CD8-positive, alpha-beta memory T cell (primary cell): Measurements from ENCODE around the gene JDP2. TPM values are rescaled to one million over a fixed set of nuclear protein-coding genes. Genes with fewer than 3 reads are reported as not detected.
"Not testable (repeated sequence)": the region's sequence is repeated elsewhere in the genome, so short reads cannot be mapped to it uniquely, and the experiment has no call there.

Source experiments
- CTCF ChIA-PET: fragments of 350-600 bp; sonication (Branson Sonifier 250); formaldehyde crosslinking; loops from one replicate; lab custom pipeline; 2021; ENCODE audit warnings: antibody characterized with exemption; lab: Charles Lee
- POLR2A ChIA-PET: fragments of 350-600 bp; sonication (Branson Sonifier 250); formaldehyde crosslinking; loops from one replicate; lab custom pipeline; 2021; ENCODE audit warnings: antibody characterized with exemption; lab: Charles Lee
- DNase-seq, 5 donors: peaks; one replicate each; pipeline versions ENCODE4 v3.0.0 to v3.0.0-alpha.2; 2020 to 2022; ENCODE audit warnings: mixed read lengths in 1 of 5
- H3K27ac ChIP-seq: one replicate; pipeline ENCODE4 v1.7.0; 2013; ENCODE audit warnings: low read depth, mild to moderate bottlenecking, low read length, moderate library complexity
- H3K27me3 ChIP-seq: 2 replicates; pipeline ENCODE4 v1.7.0; 2013; ENCODE audit warnings: low read length, mild to moderate bottlenecking; ENCODE audit not compliant: insufficient read depth, poor library complexity, severe bottlenecking
- H3K36me3 ChIP-seq: 2 replicates; pipeline ENCODE4 v1.7.0; 2013; ENCODE audit warnings: mild to moderate bottlenecking, low read length, moderate library complexity; ENCODE audit not compliant: insufficient read depth
- H3K4me1 ChIP-seq: 2 replicates; pipeline ENCODE4 v1.7.0; 2013; ENCODE audit warnings: mild to moderate bottlenecking, low read length, moderate library complexity; ENCODE audit not compliant: insufficient read depth
- H3K4me3 ChIP-seq: 2 replicates; pipeline ENCODE4 v1.7.0; 2013; ENCODE audit warnings: mild to moderate bottlenecking, low read length
- H3K9me3 ChIP-seq: 2 replicates; pipeline ENCODE4 v1.7.0; 2013; ENCODE audit warnings: mild to moderate bottlenecking, low read length
- H3K27ac Mint-ChIP-seq, 8 donors: one replicate each; pipeline ENCODE4 v1.8.0; 2020 to 2021; ENCODE audit warnings: mixed read lengths in 8 of 8, mild to moderate bottlenecking in 6 of 8, inconsistent platforms in 3 of 8, moderate library complexity in 3 of 8
- H3K27me3 Mint-ChIP-seq, 2 donors: one replicate each; pipeline ENCODE4 v1.8.0; 2020 to 2021; ENCODE audit warnings: mixed read lengths in 2 of 2, mild to moderate bottlenecking in 1 of 2, moderate library complexity in 1 of 2
- H3K36me3 Mint-ChIP-seq, 3 donors: one replicate each; pipeline ENCODE4 v1.8.0; 2020 to 2021; ENCODE audit warnings: mixed read lengths in 3 of 3, inconsistent platforms in 1 of 3, mild to moderate bottlenecking in 1 of 3
- H3K4me1 Mint-ChIP-seq, 3 donors: one replicate each; pipeline ENCODE4 v1.8.0; 2020 to 2021; ENCODE audit warnings: mixed read lengths in 3 of 3, inconsistent platforms in 1 of 3, mild to moderate bottlenecking in 1 of 3
- H3K4me3 Mint-ChIP-seq, 7 donors: one replicate each; pipeline ENCODE4 v1.8.0; 2020 to 2021; ENCODE audit warnings: mixed read lengths in 7 of 7, mild to moderate bottlenecking in 6 of 7, moderate library complexity in 4 of 7, inconsistent platforms in 2 of 7
- H3K9me3 Mint-ChIP-seq, 5 donors: one replicate each; pipeline ENCODE4 v1.8.0; 2020 to 2022; ENCODE audit warnings: mixed read lengths in 5 of 5, mild to moderate bottlenecking in 3 of 5, moderate library complexity in 2 of 5, inconsistent platforms in 1 of 5
- polyA plus RNA-seq: library from polyadenylated mRNA; unstranded; fragments of 300-500 nt; fragmentation: Illumina TruSeq; gene quantifications from one replicate; pipeline ENCODE4 v1.2.3, GENCODE V29; 2021
- total RNA-seq, 2 experiments: library from RNA; stranded (reverse); gene quantifications; one replicate each; pipeline ENCODE4 v1.2.3, GENCODE V29; 2021

Gene JDP2
- total RNA-seq, result under 1 TPM; 0.24 to 0.53 TPM
- not detected for polyA plus RNA-seq

GRCh38 chr14:75427482-75428229 lies at the start of gene JDP2:
Gene JDP2, plus strand, starts transcription at chr14:75428022. Its CDS starts 9,899 bp downstream, at chr14:75437921.
- peaks cover 0 to 6% (median 0%) of the 10 kb centered on the region in 5 donors for H3K9me3 Mint-ChIP-seq
- Histone ChIP-seq H3K4me3 (no peak within 1 kb of the TSS), H3K4me1 (peaks cover 6% of the 10 kb centered on the region), H3K9me3 (no peaks in the 10 kb centered on the region), H3K27me3 (peaks cover 16% of the 10 kb centered on the region), H3K27ac (no peak within 1 kb of the TSS), H3K36me3 (no peaks in the 10 kb centered on the region)
- H3K4me1 Mint-ChIP-seq, result peaks cover 0 to 15% (median 0%) of the 10 kb centered on the region in 3 donors
- peak; percentile 10 to 60 (median 19) for DNase-seq
- H3K27me3 Mint-ChIP-seq, result peaks cover 24 to 47% of the 10 kb centered on the region in 2 donors
- peaks cover 0 to 4% (median 0%) of the 10 kb centered on the region in 3 donors for H3K36me3 Mint-ChIP-seq
- H3K27ac Mint-ChIP-seq, result peak within 1 kb of the TSS in 2 of 8 donors; percentile 55 to 60
- POLR2A ChIA-PET, result no interaction called here
- CTCF ChIA-PET, result no interaction called here
- H3K4me3 Mint-ChIP-seq, result peak within 1 kb of the TSS; percentile 73 to 89 (median 79)

- Mint-ChIP-seq H3K9me3 (peaks cover 2 to 7% (median 2%) of the 10 kb centered on the region in 5 donors), H3K27ac (peak overlapping the region in 1 of 8 donors; percentile 20), H3K4me3 (no peak overlapping the region), H3K27me3 (peaks cover 11 to 34% of the 10 kb centered on the region in 2 donors), H3K4me1 (no peaks in the 10 kb centered on the region), H3K36me3 (peaks cover 0 to 4% (median 0%) of the 10 kb centered on the region in 3 donors)
- Histone ChIP-seq H3K36me3 (no peaks in the 10 kb centered on the region), H3K9me3 (no peaks in the 10 kb centered on the region), H3K27me3 (no peaks in the 10 kb centered on the region), H3K4me3 (no peak overlapping the region), H3K27ac (no peak overlapping the region), H3K4me1 (no peaks in the 10 kb centered on the region)
- ChIA-PET POLR2A (no interaction called here), CTCF (no interaction called here)
- DNase-seq, result no peak
Observed at GRCh38 chr14:75379246-75379929, 48.4 kb upstream of the JDP2 start.

GRCh38 chr14:75379930-75380270 lies 47.9 kb upstream of the JDP2 start:
- Histone ChIP-seq H3K4me1 (no peaks in the 10 kb centered on the region), H3K27me3 (no peaks in the 10 kb centered on the region), H3K9me3 (no peaks in the 10 kb centered on the region), H3K27ac (no peak overlapping the region), H3K4me3 (no peak overlapping the region), H3K36me3 (no peaks in the 10 kb centered on the region)
- peaks cover 7 to 12% (median 7%) of the 10 kb centered on the region in 5 donors for H3K9me3 Mint-ChIP-seq
- no peaks in the 10 kb centered on the region for H3K4me1 Mint-ChIP-seq
- peaks cover 13 to 35% of the 10 kb centered on the region in 2 donors for H3K27me3 Mint-ChIP-seq
- peaks cover 0 to 4% (median 1%) of the 10 kb centered on the region in 3 donors for H3K36me3 Mint-ChIP-seq
- ChIA-PET POLR2A (no interaction called here), CTCF (no interaction called here)
- H3K27ac Mint-ChIP-seq, result peak overlapping the region in 1 of 8 donors; percentile 21
- no peak for DNase-seq
- H3K4me3 Mint-ChIP-seq, result no peak overlapping the region

DNA sequence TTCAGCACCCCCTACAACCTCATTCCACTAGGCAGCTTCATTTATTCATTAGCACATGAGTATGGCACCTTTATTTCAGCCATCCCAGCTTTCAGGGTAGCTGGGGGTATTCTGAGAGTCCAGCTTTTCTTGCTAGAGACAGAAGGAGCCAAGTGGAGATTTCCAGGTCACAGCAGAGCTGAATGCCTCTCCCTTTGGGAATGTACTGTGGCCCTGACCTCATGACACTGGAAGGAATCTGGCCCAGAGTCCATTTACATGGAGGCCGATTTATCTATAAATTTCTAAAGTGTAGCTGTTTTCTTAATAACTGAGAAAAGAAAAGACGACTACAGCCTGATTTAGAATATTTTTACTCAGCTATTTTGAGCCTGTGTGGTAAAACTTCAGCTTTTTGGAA lies 47.2 kb upstream of the JDP2 start:
- ChIA-PET CTCF (interaction anchor here (1.1 kb wide), 1 partner anchor 197 kb away, joined by 3 read pairs; no protein-coding TSS in a partner anchor), POLR2A (interaction anchor here (0.6 kb wide), 1 partner anchor 1813 kb away, joined by 4 read pairs; no protein-coding TSS in a partner anchor)
- H3K36me3 ChIP-seq, result no peaks in the 10 kb centered on the region
- no peak for DNase-seq
- H3K4me3 ChIP-seq, result no peak overlapping the region
- no peak overlapping the region for H3K27ac ChIP-seq
- Mint-ChIP-seq H3K27ac (no peak overlapping the region), H3K4me3 (no peak overlapping the region), H3K27me3 (peaks cover 16 to 33% of the 10 kb centered on the region in 2 donors), H3K4me1 (no peaks in the 10 kb centered on the region), H3K36me3 (peaks cover 0 to 4% (median 1%) of the 10 kb centered on the region in 3 donors), H3K9me3 (peaks cover 7 to 11% (median 10%) of the 10 kb centered on the region in 5 donors)
- H3K27me3 ChIP-seq, result no peaks in the 10 kb centered on the region
- H3K9me3 ChIP-seq, result no peaks in the 10 kb centered on the region
- no peaks in the 10 kb centered on the region for H3K4me1 ChIP-seq

DNA sequence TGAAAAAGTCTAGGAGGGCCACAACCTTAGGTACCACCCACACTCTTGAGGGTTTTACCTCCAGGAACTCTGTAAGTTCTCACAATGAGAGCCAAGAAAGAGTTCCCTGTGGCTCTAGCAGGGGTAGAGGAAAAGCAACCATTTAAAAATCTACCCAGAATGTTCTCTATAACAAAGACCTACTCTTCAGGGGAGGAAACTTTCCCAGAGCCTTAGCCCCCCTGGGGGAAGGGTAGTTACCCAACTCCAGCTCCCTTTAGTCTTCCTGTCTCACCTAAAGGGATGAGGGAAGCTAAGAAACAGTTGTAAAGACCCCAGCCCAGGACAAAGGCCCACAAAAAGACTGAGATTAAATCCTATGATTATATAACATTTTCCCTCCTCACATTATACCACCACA lies 46.2 kb upstream of the JDP2 start:
- Histone ChIP-seq H3K27ac (no peak overlapping the region), H3K4me1 (no peaks in the 10 kb centered on the region), H3K36me3 (no peaks in the 10 kb centered on the region), H3K4me3 (no peak overlapping the region), H3K27me3 (no peaks in the 10 kb centered on the region), H3K9me3 (no peaks in the 10 kb centered on the region)
- Mint-ChIP-seq H3K27me3 (peaks cover 19 to 38% of the 10 kb centered on the region in 2 donors), H3K36me3 (peaks cover 0 to 4% (median 1%) of the 10 kb centered on the region in 3 donors), H3K4me3 (no peak overlapping the region), H3K4me1 (no peaks in the 10 kb centered on the region), H3K9me3 (peaks cover 7 to 11% (median 10%) of the 10 kb centered on the region in 5 donors), H3K27ac (no peak overlapping the region)
- POLR2A ChIA-PET, result no interaction called here
- CTCF ChIA-PET, result no interaction called here
- no peak for DNase-seq

- H3K4me3 ChIP-seq, H3K27me3 ChIP-seq, H3K4me1 Mint-ChIP-seq, H3K36me3 Mint-ChIP-seq, H3K4me3 Mint-ChIP-seq, H3K27ac ChIP-seq, H3K9me3 ChIP-seq, DNase-seq, CTCF ChIA-PET, H3K27ac Mint-ChIP-seq, H3K4me1 ChIP-seq, POLR2A ChIA-PET, H3K36me3 ChIP-seq: not testable (repeated sequence)
- Mint-ChIP-seq H3K27me3 (peaks cover 20 to 36% of the 10 kb centered on the region in 2 donors), H3K9me3 (peaks cover 7 to 11% (median 10%) of the 10 kb centered on the region in 5 donors)
Observed at GRCh38 chr14:75383219-75383618, 44.6 kb upstream of the JDP2 start.

DNA sequence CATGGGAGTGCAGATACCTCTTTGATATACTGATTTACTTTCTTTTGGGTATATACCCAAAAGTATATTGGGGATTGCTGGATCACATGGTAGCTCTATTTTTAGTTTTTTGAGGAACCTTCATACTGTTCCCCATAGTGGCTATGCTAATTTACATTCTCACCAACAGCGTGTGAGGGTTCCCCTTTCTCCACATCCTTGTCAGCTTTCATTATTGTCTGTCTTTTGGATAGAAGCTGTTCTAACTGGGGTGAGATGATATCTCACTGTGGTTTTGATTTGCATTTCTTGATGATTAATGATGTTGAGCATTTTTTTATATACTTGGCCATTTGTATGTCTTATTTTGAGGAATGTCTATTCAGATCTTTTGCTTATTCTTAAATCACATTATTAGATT lies 44.1 kb upstream of the JDP2 start:
- DNase-seq, result no peak
- Mint-ChIP-seq H3K9me3 (peaks cover 7 to 11% (median 10%) of the 10 kb centered on the region in 5 donors), H3K27ac (peak overlapping the region in 1 of 8 donors; percentile 77), H3K36me3 (peaks cover 0 to 4% (median 1%) of the 10 kb centered on the region in 3 donors), H3K27me3 (peaks cover 20 to 37% of the 10 kb centered on the region in 2 donors), H3K4me1 (no peaks in the 10 kb centered on the region), H3K4me3 (no peak overlapping the region)
- Histone ChIP-seq H3K27ac (no peak overlapping the region), H3K4me1 (no peaks in the 10 kb centered on the region), H3K9me3 (no peaks in the 10 kb centered on the region), H3K36me3 (no peaks in the 10 kb centered on the region), H3K27me3 (no peaks in the 10 kb centered on the region), H3K4me3 (no peak overlapping the region)
- ChIA-PET POLR2A (no interaction called here), CTCF (interaction anchor here (1.1 to 1.4 kb wide), 2 partner anchors 13 to 105 kb away, joined by 3 to 4 read pairs; no protein-coding TSS in a partner anchor)

DNA sequence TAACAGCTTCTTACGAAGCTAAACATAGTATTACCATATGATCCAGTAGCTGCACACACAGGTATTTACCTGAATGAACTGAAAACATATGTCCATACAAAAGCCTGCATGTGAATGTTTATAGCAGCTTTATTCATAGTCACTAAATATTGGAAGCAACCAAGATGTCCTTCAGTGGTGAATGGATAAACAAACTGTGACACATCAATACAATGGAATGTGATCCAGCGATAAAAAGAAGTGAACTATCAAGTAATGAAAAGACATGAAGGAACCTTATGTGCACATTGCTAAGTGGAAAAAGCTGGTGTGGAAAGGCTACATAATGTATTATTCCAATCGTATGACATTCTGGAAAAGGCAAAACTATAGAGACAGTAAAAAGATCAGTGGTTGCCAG lies 38.1 kb upstream of the JDP2 start:
- H3K27me3 Mint-ChIP-seq, result peaks cover 8 to 17% of the 10 kb centered on the region in 2 donors
- Histone ChIP-seq H3K36me3 (no peaks in the 10 kb centered on the region), H3K4me3 (no peak overlapping the region), H3K27me3 (no peaks in the 10 kb centered on the region), H3K4me1 (no peaks in the 10 kb centered on the region), H3K9me3 (no peaks in the 10 kb centered on the region), H3K27ac (no peak overlapping the region)
- no peak overlapping the region for H3K27ac Mint-ChIP-seq
- H3K4me1 Mint-ChIP-seq, result no peaks in the 10 kb centered on the region
- ChIA-PET POLR2A (no interaction called here), CTCF (interaction anchor here (1.2 kb wide), 1 partner anchor 99 kb away, joined by 5 read pairs; no protein-coding TSS in a partner anchor)
- peaks cover 2 to 5% (median 2%) of the 10 kb centered on the region in 5 donors for H3K9me3 Mint-ChIP-seq
- no peak overlapping the region for H3K4me3 Mint-ChIP-seq
- H3K36me3 Mint-ChIP-seq, result peaks cover 0 to 1% (median 0%) of the 10 kb centered on the region in 3 donors
- no peak for DNase-seq
